Activated B cell treated with CpG ODN at 0.5 μM for 24 hours (primary cell): ENCODE results near the gene WNT7A. TPM values are rescaled to one million over a fixed set of nuclear protein-coding genes. Genes with fewer than 3 reads are reported as not detected.

Experiments used
- ATAC-seq: fragments of 200-7000 bp; cut with Tn5 transposase; one replicate; pipeline ENCODE4 v1.10.0; 2021; ENCODE audit warnings: low read depth, mild to moderate bottlenecking, moderate library complexity
- CTCF ChIA-PET: fragments of 350-600 bp; sonication (Branson Sonifier 250); formaldehyde crosslinking; loops from one replicate; lab custom pipeline; 2021; ENCODE audit warnings: antibody characterized with exemption; lab: Charles Lee
- POLR2A ChIA-PET: fragments of 350-600 bp; sonication (Branson Sonifier 250); formaldehyde crosslinking; loops from one replicate; lab custom pipeline; 2021; ENCODE audit warnings: antibody characterized with exemption; lab: Charles Lee
- DNase-seq: peaks from one replicate; pipeline ENCODE4 v3.0.0; 2022
- H3K27ac Mint-ChIP-seq: one replicate; pipeline ENCODE4 v1.8.0; 2020; ENCODE audit warnings: mixed read lengths
- H3K27me3 Mint-ChIP-seq: one replicate; pipeline ENCODE4 v1.8.0; 2021; ENCODE audit warnings: mixed read lengths
- H3K36me3 Mint-ChIP-seq: one replicate; pipeline ENCODE4 v1.8.0; 2021; ENCODE audit warnings: low read depth, mixed read lengths
- H3K4me1 Mint-ChIP-seq: one replicate; pipeline ENCODE4 v1.8.0; 2021; ENCODE audit warnings: mixed read lengths
- H3K4me3 Mint-ChIP-seq: one replicate; pipeline ENCODE4 v1.8.0; 2020; ENCODE audit warnings: mild to moderate bottlenecking, mixed read lengths
- H3K9me3 Mint-ChIP-seq: one replicate; pipeline ENCODE4 v1.8.0; 2020; ENCODE audit warnings: mixed read lengths
- intact Hi-C: fragments of 100-400 bp; cut with micrococcal nuclease; formaldehyde crosslinking; loops from one replicate; pipeline ENCODE4 v1.15.1; 2024
- total RNA-seq: library from RNA; stranded (reverse); gene quantifications from 2 replicates; pipeline ENCODE4 v1.2.3, GENCODE V29; 2022
- TF ChIP-seq, protein P1 (sequence below): fragments of 200-600 bp; IDR thresholded peaks from one replicate; pipeline ENCODE4 v1.8.0; 2022; ENCODE audit warnings: antibody characterized with exemption, mild to moderate bottlenecking

Gene WNT7A
- total RNA-seq, 1 donor from 2014 or later, result not detected

DNA sequence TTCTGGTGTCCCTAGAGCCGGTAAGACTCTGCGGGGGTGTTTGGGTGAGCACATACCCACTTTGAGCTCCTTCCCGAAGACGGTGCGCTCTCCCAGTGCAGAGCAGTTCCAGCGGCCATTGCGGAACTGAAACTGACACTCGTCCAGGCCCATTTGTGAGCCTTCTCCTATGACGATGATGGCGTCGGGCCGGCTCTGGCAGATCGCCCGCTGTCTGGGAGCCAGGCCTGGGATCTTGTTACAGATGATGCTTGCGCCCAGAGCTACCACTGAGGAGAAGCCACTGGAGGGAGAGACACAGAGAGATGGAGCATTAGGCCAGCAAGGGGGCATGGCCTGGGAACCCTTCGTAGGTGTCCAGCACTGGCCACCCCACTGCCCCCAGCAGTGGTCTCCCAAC is 5.0 kb downstream of the WNT7A start:
- DNase-seq, result no peak
- Mint-ChIP-seq H3K9me3 (peaks cover 7% of the 10 kb centered on the region), H3K36me3 (no peaks in the 10 kb centered on the region), H3K27me3 (peaks cover 45% of the 10 kb centered on the region), H3K4me1 (peaks cover 13% of the 10 kb centered on the region), H3K4me3 (no peak overlapping the region), H3K27ac (no peak overlapping the region)
- CTCF ChIA-PET, result no interaction called here
- intact Hi-C loops, result no loop called here
- TF ChIP-seq, protein P1, sequence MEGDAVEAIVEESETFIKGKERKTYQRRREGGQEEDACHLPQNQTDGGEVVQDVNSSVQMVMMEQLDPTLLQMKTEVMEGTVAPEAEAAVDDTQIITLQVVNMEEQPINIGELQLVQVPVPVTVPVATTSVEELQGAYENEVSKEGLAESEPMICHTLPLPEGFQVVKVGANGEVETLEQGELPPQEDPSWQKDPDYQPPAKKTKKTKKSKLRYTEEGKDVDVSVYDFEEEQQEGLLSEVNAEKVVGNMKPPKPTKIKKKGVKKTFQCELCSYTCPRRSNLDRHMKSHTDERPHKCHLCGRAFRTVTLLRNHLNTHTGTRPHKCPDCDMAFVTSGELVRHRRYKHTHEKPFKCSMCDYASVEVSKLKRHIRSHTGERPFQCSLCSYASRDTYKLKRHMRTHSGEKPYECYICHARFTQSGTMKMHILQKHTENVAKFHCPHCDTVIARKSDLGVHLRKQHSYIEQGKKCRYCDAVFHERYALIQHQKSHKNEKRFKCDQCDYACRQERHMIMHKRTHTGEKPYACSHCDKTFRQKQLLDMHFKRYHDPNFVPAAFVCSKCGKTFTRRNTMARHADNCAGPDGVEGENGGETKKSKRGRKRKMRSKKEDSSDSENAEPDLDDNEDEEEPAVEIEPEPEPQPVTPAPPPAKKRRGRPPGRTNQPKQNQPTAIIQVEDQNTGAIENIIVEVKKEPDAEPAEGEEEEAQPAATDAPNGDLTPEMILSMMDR, result no peak
- POLR2A ChIA-PET, result no interaction called here
- ATAC-seq, result no peak

DNA sequence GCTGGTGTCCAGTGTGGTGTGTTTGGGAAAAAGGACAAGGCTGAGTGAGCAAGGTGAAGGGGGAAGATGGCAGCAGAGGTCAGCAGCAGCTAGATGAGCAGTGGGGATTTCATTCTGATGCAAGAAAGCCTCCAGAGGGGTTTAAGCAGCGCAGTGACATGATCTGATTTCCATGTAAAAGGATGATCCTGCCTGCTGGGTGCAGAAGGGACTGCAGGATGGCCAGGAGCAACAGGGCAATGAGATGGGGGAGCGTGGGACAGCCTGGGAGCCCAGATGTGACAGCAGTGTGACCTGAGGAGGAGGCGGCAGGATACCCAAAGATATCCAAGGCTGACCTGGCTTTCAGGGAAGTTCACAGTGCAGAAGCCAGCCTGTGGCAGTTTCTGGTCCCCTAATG is 6.1 kb downstream of the WNT7A start:
- no peak for ATAC-seq
- Mint-ChIP-seq H3K9me3 (peaks cover 7% of the 10 kb centered on the region), H3K27me3 (peaks cover 45% of the 10 kb centered on the region), H3K4me3 (no peak overlapping the region), H3K36me3 (no peaks in the 10 kb centered on the region), H3K4me1 (peaks cover 6% of the 10 kb centered on the region), H3K27ac (no peak overlapping the region)
- no peak for DNase-seq
- CTCF ChIA-PET, result no interaction called here
- TF ChIP-seq, protein P1, result no peak
- POLR2A ChIA-PET, result no interaction called here
- intact Hi-C loops, result no loop called here

DNA sequence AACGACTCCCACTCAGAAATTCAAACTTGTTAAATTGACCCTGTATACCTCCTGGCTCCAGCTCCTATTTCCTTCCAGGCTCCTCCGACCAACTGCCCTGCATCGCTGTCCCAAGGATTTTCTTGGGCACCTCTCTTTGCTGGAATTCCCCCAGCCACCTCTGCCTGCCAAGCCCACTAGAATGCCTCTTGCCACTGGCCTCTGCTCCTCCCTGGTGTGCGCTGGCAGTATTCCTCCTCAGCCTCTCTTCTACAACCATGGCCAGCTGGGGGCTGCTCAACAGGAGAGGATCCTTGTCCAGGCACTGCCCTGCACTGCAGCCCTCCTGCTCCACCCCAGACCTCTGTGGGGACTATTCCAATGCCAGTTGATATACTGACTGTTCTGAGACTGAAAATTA is 7.4 kb downstream of the WNT7A start:
- H3K9me3 Mint-ChIP-seq, result peaks cover 7% of the 10 kb centered on the region
- no peaks in the 10 kb centered on the region for H3K4me1 Mint-ChIP-seq
- intact Hi-C loops, result no loop called here
- ChIA-PET POLR2A (no interaction called here), CTCF (no interaction called here)
- no peak overlapping the region for H3K27ac Mint-ChIP-seq
- DNase-seq (no peak), ATAC-seq (no peak)
- H3K27me3 Mint-ChIP-seq, result peaks cover 41% of the 10 kb centered on the region
- H3K36me3 Mint-ChIP-seq, result no peaks in the 10 kb centered on the region
- TF ChIP-seq, protein P1, result no peak
- no peak overlapping the region for H3K4me3 Mint-ChIP-seq

DNA sequence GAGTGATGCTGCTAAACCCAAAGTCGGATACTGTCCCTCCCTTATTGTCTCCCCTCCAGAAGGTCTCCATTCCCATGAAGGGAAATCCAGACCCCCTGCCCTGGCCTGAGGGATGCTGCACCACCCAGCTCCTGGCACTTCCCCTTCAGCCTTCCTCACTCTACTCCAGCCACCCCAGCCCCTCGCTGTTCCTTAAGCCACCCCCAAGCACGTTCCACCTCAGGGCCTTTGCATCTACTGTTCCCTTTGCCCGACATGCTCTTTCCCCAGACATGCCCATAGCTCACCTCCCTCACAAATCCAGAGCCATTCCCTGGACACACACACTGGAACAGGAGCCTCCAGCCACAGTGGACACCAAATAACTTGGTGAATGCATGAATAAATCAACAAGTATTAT is 8.1 kb downstream of the WNT7A start:
- H3K27ac Mint-ChIP-seq, result no peak overlapping the region
- peaks cover 7% of the 10 kb centered on the region for H3K9me3 Mint-ChIP-seq
- intact Hi-C loops, result no loop called here
- ATAC-seq (no peak), DNase-seq (no peak)
- CTCF ChIA-PET, result no interaction called here
- H3K27me3 Mint-ChIP-seq, result peaks cover 40% of the 10 kb centered on the region
- H3K4me3 Mint-ChIP-seq, result no peak overlapping the region
- TF ChIP-seq, protein P1, result no peak
- no peaks in the 10 kb centered on the region for H3K4me1 Mint-ChIP-seq
- POLR2A ChIA-PET, result no interaction called here
- H3K36me3 Mint-ChIP-seq, result no peaks in the 10 kb centered on the region

DNA sequence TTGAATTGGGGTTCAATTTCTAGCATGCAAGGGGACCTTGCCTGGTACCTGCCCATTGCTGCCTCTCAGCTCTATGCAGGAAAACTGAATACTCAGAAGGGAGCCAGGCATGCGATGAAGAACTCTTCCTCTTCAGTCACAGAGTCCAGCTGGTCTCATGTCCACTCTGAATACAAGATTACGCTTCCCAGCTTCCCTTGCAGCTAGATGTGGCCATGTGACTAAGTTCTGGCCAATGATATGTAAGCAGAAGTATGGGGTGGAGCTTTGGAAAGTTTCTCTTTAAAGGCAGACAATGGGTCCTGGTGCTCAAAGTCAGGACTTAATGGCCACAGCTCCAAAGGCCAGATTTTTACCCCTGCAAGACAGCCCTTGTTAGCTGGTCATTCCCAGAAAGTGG is 9.0 kb downstream of the WNT7A start:
- POLR2A ChIA-PET, result no interaction called here
- TF ChIP-seq, protein P1, result no peak
- H3K27me3 Mint-ChIP-seq, result peaks cover 42% of the 10 kb centered on the region
- ATAC-seq (no peak), DNase-seq (no peak)
- peaks cover 7% of the 10 kb centered on the region for H3K9me3 Mint-ChIP-seq
- H3K36me3 Mint-ChIP-seq, result no peaks in the 10 kb centered on the region
- H3K4me3 Mint-ChIP-seq, result no peak overlapping the region
- CTCF ChIA-PET, result no interaction called here
- no peaks in the 10 kb centered on the region for H3K4me1 Mint-ChIP-seq
- intact Hi-C loops, result no loop called here
- no peak overlapping the region for H3K27ac Mint-ChIP-seq
